HUES6 (cell line): ENCODE measurements around the gene GAB2.

Source experiments
- H3K27ac ChIP-seq: 2 replicates; pipeline ENCODE4 v1.7.0; 2013; ENCODE audit warnings: low read depth, mild to moderate bottlenecking, low read length, inconsistent platforms
- H3K27me3 ChIP-seq: 2 replicates; pipeline ENCODE4 v1.6.1; 2013; ENCODE audit warnings: low read length; ENCODE audit not compliant: control insufficient read depth, insufficient read depth
- H3K36me3 ChIP-seq: 2 replicates; pipeline ENCODE4 v1.6.1; 2013; ENCODE audit warnings: low read length; ENCODE audit not compliant: control insufficient read depth, insufficient read depth
- H3K4me1 ChIP-seq: 2 replicates; pipeline ENCODE4 v1.6.1; 2013; ENCODE audit warnings: low read length; ENCODE audit not compliant: control insufficient read depth, insufficient read depth
- H3K4me3 ChIP-seq: 2 replicates; pipeline ENCODE4 v1.5.1; 2013; ENCODE audit warnings: low read depth, low read length
- H3K9ac ChIP-seq: one replicate; pipeline ENCODE4 v1.6.1; 2013; ENCODE audit warnings: mild to moderate bottlenecking, low read length
- H3K9me3 ChIP-seq: 2 replicates; pipeline ENCODE4 v1.6.1; 2013; ENCODE audit warnings: low read depth, low read length; ENCODE audit not compliant: control insufficient read depth, insufficient read depth

Gene GAB2

GRCh38 chr11:78332174-78332866 lies 85.3 kb downstream of the GAB2 start:
- H3K4me1 ChIP-seq: 0 out of 2 replicates have a peak, but pooled peaks cover 3% of the 10 kb centered on the region
- no peak overlapping the region for H3K4me3 ChIP-seq
- H3K9me3 ChIP-seq: no peaks in the 10 kb centered on the region
- no peaks in the 10 kb centered on the region for H3K27me3 ChIP-seq
- no peaks in the 10 kb centered on the region for H3K36me3 ChIP-seq
- H3K27ac ChIP-seq: no peak overlapping the region
- H3K9ac ChIP-seq: no peak overlapping the region

- Histone ChIP-seq H3K9ac (no peak overlapping the region), H3K36me3 (no peaks in the 10 kb centered on the region), H3K4me3 (no peak overlapping the region), H3K27ac (no peak overlapping the region), H3K4me1 (no peaks in the 10 kb centered on the region), H3K27me3 (no peaks in the 10 kb centered on the region), H3K9me3 (no peaks in the 10 kb centered on the region)
Observed at GRCh38 chr11:78331711-78332110, 85.9 kb downstream of the GAB2 start.

GRCh38 chr11:78330361-78330760 lies 87.3 kb downstream of the GAB2 start:
- Histone ChIP-seq H3K9ac (no peak overlapping the region), H3K27ac (no peak overlapping the region), H3K36me3 (no peaks in the 10 kb centered on the region), H3K27me3 (no peaks in the 10 kb centered on the region), H3K4me3 (no peak overlapping the region), H3K4me1 (no peaks in the 10 kb centered on the region), H3K9me3 (no peaks in the 10 kb centered on the region)

- Histone ChIP-seq H3K9ac (no peak overlapping the region), H3K9me3 (no peaks in the 10 kb centered on the region), H3K4me3 (no peak overlapping the region), H3K27ac (no peak overlapping the region), H3K4me1 (no peaks in the 10 kb centered on the region), H3K27me3 (no peaks in the 10 kb centered on the region), H3K36me3 (no peaks in the 10 kb centered on the region)
Observed at GRCh38 chr11:78327945-78328344, 89.7 kb downstream of the GAB2 start.

- Histone ChIP-seq H3K4me1 (no peaks in the 10 kb centered on the region), H3K36me3 (no peaks in the 10 kb centered on the region), H3K4me3 (no peak overlapping the region), H3K9me3 (no peaks in the 10 kb centered on the region), H3K27me3 (no peaks in the 10 kb centered on the region), H3K27ac (no peak overlapping the region), H3K9ac (no peak overlapping the region)
Observed at GRCh38 chr11:78325274-78325781, 92.3 kb downstream of the GAB2 start.

GRCh38 chr11:78323363-78323762 lies 94.3 kb downstream of the GAB2 start:
- no peak overlapping the region for H3K9ac ChIP-seq
- no peak overlapping the region for H3K4me3 ChIP-seq
- H3K4me1 ChIP-seq: no peaks in the 10 kb centered on the region
- H3K9me3 ChIP-seq: no peaks in the 10 kb centered on the region
- H3K27me3 ChIP-seq: no peaks in the 10 kb centered on the region
- H3K27ac ChIP-seq: no peak overlapping the region
- H3K36me3 ChIP-seq: no peaks in the 10 kb centered on the region

GRCh38 chr11:78319453-78319955 lies 98.1 kb downstream of the GAB2 start:
- H3K27ac ChIP-seq: no peak overlapping the region
- H3K9ac ChIP-seq: no peak overlapping the region
- H3K27me3 ChIP-seq: no peaks in the 10 kb centered on the region
- H3K4me3 ChIP-seq: no peak overlapping the region
- no peaks in the 10 kb centered on the region for H3K9me3 ChIP-seq
- H3K4me1 ChIP-seq: no peaks in the 10 kb centered on the region
- no peaks in the 10 kb centered on the region for H3K36me3 ChIP-seq

- Histone ChIP-seq H3K4me3 (no peak overlapping the region), H3K27ac (no peak overlapping the region), H3K4me1 (no peaks in the 10 kb centered on the region), H3K9me3 (no peaks in the 10 kb centered on the region), H3K27me3 (no peaks in the 10 kb centered on the region), H3K36me3 (no peaks in the 10 kb centered on the region), H3K9ac (no peak overlapping the region)
Observed at GRCh38 chr11:78318321-78319114, 99.1 kb downstream of the GAB2 start.

- Histone ChIP-seq H3K9me3 (no peaks in the 10 kb centered on the region), H3K36me3 (no peaks in the 10 kb centered on the region), H3K4me3 (no peak overlapping the region), H3K27me3 (no peaks in the 10 kb centered on the region), H3K4me1 (no peaks in the 10 kb centered on the region), H3K27ac (no peak overlapping the region), H3K9ac (no peak overlapping the region)
Observed at GRCh38 chr11:78315724-78316123, 101.9 kb downstream of the GAB2 start.

- Histone ChIP-seq H3K4me1 (no peaks in the 10 kb centered on the region), H3K9ac (no peak overlapping the region)
Observed at GRCh38 chr11:78314762-78315161, 102.9 kb downstream of the GAB2 start.

GRCh38 chr11:78313898-78314297 lies 103.7 kb downstream of the GAB2 start:
- no peak overlapping the region for H3K4me3 ChIP-seq
- H3K9me3 ChIP-seq: no peaks in the 10 kb centered on the region
- no peaks in the 10 kb centered on the region for H3K4me1 ChIP-seq
- no peak overlapping the region for H3K27ac ChIP-seq
- H3K27me3 ChIP-seq: no peaks in the 10 kb centered on the region
- H3K36me3 ChIP-seq: no peaks in the 10 kb centered on the region
- no peak overlapping the region for H3K9ac ChIP-seq

More at GRCh38 chr11:78314762-78315161, 102.9 kb downstream of the GAB2 start:
- H3K36me3 ChIP-seq: no peaks in the 10 kb centered on the region
- no peak overlapping the region for H3K27ac ChIP-seq
- no peaks in the 10 kb centered on the region for H3K9me3 ChIP-seq
- H3K4me3 ChIP-seq: no peak overlapping the region
- no peaks in the 10 kb centered on the region for H3K27me3 ChIP-seq
